Esophagus squamous epithelium (tissue), 4 donors: ENCODE results near the gene GLYATL3.

Experiments
- CTCF ChIP-seq, 6 experiments: fragments of 450-650 bp in 4 of 6; fragments of 200-600 bp in 2 of 6; sonication (generic) in 2 of 6; IDR thresholded peaks; one replicate each; pipeline ENCODE4 v1.5.1; 2016 to 2019; ENCODE audit warnings: antibody characterized with exemption in 6 of 6, mild to moderate bottlenecking in 4 of 6, moderate library complexity in 4 of 6
- POLR2A ChIP-seq, 4 donors: fragments of 450-650 bp; IDR thresholded peaks; one replicate each; pipeline ENCODE4 v1.6.1; 2017; ENCODE audit warnings: antibody characterized with exemption in 4 of 4, mild to moderate bottlenecking in 4 of 4, moderate library complexity in 3 of 4

- peak in 2 of 6 experiments; percentile 13 to 24 for TF ChIP-seq CTCF (IDR thresholded peaks at IDR 0.05)
- TF ChIP-seq POLR2A (IDR thresholded peaks at IDR 0.05): no peak
Observed at GRCh38 chr6:49453221-49453620, 46.5 kb upstream of the GLYATL3 start.
